GM21529 (cell line): ENCODE measurements around the gene NRDC.
"Not testable (repeated sequence)": the region's sequence is repeated elsewhere in the genome, so short reads cannot be mapped to it uniquely, and the experiment has no call there.

Experiments
- ATAC-seq: cut with Tn5 transposase; IDR thresholded peaks from one replicate; pipeline ENCODE4 v1.9.1; 2021; ENCODE audit not compliant: unreplicated experiment

The NRDC gene

DNA sequence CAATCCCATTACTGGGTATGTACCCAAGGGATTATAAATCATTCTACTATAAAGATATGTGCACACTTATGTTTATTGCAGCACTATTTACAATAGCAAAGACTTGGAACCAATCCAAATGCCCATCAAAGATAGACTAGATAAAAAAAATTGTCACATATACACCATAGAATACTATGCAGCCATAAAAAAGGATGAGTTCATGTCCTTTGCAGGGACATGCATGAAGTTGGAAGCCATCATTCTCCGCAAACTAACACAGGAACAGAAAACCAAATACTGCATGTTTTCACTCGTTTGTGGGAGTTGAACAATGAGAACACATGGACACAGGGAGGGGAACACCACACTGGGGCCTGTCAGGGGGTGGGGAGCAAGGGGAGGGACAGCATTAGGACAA is 16.2 kb upstream of the NRDC start:
- ATAC-seq: not testable (repeated sequence)

DNA sequence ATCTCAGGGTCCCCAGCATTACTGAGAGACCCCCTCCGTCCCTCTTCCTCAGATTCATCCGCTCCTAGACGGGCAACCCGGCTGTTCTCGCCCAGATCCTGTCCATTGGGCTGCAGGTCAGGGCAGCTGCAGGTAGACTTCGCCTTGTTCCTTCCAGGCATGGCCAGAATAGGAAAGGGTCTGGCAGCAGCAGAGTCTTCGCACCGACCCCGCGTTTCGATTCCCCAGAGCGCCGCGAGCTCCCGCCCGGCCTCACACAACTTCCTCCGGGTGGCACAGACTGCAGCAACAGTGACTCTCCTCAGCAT is 265 bp downstream of the NRDC start:
- ATAC-seq: peak; percentile 23

DNA sequence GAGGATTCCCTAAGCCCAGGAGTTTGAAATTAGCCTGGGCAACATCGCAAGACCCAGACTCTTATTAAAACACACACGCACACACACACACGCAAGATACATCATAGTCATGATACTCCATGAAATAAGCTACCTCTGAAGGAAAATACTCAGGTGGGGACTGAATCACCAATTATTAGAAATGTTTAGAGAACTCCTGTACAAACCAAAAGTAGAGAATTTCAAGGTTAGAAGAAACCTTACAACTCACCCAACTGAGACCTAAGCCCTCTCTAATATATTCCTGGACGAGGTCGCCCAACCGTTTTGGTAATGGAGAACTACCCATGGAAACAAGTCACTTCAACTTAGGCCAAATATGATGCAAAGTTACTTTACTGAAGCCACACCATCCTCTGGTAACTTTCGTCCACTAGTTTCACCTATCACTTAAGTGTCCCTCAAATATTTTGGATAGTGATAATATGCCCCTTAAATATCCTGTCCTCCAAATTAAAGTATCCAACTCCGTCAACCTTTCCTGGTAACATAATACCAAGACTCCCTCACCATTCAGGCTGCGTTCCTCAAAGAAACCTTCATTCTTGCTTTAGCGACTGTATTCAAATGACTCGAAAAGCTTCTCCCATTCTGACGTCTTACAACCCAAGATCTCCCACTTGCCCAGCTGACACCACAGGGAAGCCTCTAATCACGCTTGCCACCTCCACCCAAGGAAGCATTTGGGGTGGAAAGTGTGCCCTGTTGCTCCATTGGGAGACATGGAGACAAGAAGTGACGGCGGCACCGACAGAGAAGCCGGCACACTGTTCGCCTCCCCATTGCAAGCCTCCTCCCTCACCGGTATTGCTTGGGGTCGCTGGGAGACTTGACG is 856 bp downstream of the NRDC start:
- no peak for ATAC-seq

DNA sequence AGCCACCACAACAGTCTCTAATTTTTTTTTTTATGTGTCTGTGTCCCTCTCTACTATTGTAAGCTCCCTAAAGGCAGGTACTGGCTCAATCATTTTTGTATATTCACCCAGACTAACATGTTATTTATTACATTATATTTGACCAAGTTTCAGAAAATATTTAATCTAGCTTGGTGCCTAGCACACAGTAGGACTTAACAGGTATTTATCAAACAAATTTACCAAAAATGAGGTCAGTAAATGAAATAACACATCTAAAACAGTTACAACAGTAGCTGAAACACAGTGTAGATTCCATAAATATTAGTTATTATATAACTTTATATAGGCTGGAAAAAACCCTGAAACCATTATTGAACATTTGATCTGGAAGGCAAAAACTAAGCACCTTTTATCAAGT is 2.7 kb downstream of the NRDC start:
- no peak for ATAC-seq

DNA sequence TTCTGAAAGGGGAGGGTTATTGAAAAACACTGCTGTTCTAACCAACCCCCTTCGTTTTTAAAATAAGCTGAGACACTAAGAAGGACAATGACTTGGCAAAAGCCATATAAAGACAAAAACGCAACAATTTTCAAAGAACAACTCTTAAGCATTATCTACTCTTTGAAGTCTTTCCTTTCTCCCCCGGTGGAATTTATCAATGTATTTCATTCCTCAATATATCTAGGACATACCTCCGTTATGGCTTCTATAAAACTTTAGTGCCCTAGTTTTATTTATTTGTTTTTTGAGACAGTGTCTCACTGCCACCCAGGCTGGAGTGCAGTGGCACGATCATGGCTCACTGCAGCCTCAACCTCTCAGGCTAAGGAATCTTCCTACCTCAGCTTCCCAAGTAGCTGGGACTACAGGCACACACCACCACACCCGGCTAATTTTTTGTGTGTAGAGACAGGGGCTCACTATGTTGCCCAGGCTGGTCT is 3.2 kb downstream of the NRDC start:
- ATAC-seq: no peak

DNA sequence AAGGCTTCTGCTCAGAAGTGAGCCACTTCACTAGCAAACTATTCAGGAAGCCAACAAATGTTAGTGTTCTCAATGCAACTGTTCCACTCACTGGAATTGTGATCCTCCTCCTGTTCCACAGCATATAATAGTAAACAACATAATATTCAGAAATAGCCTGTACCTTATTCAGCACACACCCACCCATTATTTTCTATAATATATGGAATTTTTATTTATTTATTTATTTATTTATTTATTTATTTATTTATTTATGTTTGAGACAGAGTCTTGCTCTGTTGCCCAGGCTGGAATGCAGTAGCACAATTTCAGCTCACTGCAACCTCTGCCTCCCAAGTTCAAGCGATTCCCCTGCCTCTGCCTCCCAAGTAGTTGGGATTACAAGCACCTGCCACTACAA is 5.3 kb downstream of the NRDC start:
- ATAC-seq: not testable (repeated sequence)

DNA sequence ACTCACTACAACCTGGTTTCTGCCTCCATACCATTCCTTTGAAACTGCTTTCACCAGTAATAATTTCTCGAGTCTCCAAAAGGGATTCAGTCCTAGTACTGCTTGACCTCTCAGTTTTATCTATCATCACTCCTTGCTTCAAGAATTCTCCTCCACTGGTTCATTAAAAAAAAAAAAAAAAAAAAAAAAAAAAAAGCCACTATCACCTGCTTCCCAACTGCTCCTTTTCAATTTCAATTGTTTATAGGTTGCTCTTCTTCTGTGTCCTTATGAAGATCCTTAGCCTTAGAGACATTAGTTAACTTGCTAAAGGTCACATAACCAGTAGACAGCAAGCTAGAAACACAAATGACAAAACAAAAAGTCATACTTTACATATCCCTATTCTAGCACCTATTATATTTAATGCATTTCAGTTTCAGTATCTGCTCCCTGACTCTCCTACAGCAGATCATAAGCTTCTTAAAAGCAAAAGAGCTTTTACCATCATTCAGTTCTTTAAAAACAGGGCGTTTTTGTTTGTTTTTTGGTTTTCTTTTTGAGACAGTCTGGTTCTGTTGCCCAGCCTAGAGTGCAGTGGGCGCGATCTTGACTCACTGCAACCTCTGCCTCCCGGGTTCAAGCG is 7.1 kb downstream of the NRDC start:
- peak; percentile 49 for ATAC-seq

DNA sequence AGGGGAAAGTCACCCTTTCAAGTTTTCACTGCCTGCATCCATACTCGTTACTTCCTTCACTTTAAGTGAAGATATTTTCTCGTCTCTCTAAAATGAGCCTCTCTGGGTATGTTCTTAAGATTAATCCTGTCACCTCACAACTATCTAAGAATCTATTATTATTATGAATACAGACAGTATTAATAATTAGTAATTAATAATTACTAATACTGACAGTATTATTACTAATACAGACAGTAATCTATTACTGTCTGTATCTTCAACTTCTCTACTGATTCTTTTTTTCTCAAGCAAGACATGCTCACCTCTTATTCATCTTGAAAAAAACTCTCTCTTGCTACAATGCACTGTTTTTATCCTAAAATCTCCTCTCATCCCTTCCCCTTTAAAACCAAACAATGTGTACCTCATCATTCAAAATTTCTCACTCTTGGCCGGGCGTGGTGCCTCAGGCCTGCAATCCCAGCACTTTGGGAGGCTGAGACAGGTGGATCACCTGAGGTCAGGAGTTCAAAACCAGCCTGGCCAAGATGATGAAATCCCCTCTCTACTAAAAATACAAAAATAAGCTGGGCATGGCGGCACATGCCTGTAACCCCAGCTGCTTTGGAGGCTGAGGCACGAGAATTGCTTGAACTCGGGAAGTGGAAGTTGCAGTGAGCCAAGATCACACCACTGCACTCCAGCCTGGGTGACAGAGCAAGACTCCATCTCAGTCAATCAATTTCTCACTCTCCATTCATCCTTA is 7.8 kb downstream of the NRDC start:
- ATAC-seq: no peak

DNA sequence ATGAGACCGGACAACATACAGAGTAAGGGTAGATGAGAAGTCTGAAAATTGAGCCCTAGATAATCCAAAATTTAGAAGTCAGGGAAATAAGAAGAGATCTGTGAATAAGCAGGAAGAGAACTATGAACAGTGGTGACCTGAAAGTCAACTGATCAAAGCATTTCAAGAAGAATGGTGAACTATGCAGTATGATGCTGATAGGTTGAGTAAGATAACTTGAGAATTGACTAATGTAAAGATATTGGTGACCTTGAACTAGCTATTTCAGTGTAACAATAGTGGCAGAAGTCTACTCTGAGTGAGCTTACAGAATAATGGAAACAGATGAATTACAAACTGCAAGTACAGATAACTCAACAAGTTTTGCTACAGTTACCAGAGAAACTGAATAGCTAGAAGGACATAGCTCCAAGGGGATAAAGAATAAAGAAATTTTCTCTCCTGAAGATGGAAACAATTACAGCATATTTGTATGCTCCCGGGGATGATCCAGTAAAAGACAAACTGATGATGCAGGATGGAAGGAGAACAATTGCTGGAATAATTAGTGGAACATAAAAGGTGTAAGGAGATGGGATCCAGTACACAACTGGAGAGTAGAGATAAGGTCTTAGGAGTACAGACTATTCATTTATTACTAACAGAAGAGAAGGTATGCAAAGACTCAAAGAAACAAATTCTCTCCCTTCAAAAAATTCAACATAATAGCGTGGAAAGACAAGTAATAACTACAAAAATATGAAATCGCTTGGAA is 10.9 kb downstream of the NRDC start:
- ATAC-seq: no peak

DNA sequence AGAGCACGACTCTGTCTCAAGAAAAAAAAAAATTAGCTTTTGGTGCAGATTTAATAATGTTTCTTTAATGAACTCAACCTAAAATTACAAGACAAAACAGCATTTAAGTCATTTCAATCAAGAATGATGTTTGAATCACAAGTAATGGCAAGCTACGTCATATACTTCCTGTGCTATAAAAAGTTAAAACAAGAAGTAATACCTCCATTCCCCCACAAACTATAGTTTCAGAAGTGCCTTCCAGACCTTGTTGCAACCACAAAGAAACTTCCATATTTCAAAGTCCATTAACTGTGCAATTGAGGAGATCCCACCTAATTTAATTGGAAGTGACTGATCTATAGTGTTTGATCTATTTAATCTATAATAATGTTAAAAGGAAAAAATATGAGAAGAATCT is 15.1 kb downstream of the NRDC start:
- peak; percentile 76 for ATAC-seq

DNA sequence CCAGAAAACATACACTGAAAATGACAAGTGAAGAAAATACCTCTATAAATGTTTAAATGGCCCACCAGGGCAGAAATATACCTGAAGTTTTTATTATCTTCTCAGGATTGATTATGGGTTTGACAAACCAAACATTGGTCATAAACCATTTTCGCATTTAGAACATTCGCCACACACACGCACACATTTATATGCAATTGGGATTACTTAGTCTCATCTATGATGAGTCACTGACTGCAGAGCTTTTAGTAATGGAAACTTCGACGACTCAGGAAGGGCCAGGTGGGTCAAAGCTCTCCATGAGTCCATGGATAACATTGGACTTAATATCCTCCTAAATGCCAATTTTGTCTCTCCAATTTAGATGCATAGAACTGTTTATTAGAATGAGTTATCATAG is 16.9 kb downstream of the NRDC start:
- ATAC-seq: no peak

DNA sequence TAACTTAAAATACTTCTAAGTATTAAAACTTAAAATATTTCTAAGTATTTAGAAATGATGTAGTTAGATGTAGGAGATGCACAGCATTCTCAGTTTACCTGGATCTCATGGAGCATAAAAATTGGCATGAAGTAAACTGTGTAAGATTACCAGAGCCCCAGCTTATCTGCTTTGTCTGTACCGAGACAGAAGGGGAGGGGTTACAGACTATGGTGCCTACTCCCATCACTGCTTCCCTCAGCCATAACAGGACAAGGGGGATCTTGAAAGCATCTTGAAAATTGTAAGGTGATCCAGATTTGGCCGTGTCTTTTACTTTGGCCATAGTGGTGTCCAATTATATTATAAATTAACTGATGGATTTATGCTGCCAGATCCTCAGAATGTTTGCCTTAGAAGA is 18.8 kb downstream of the NRDC start:
- no peak for ATAC-seq

DNA sequence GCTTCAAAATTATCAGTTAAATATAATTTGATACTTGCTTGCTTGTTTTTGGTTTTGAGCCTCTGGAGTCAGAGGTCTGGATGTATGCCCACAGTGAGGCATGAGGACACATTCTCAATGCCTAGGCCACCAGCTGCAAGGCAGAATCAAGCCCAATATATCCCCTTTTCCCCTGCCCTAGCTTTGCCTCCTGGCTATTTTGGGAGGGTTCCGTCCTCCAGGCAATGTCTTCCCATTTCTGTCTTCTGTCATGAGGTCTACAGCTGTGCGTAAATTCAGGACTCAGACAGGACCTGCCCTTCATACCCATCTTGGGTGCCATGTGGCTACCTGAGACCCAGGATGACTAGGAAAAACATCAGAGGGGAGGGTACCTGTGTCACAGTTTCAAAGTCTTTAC is 19.2 kb downstream of the NRDC start:
- ATAC-seq: no peak

DNA sequence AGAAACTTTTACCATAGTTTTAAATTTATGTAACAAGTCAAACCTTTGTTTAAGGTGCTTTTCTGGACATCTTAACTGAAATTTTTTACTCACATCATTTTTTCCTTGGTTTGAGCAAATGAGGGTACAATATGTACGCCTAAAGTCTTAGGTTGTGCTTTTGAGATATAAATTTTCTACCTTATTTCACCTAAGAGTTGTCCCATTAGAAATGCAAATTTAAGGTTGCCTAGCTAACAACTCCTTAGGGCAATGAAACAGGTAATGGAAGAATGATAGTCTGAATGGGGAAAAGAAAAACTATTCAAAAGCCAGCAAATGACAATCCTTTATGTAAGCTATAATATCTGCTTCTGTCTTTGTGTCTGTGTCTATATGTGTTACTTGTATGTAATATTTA is 19.6 kb downstream of the NRDC start:
- ATAC-seq: no peak

DNA sequence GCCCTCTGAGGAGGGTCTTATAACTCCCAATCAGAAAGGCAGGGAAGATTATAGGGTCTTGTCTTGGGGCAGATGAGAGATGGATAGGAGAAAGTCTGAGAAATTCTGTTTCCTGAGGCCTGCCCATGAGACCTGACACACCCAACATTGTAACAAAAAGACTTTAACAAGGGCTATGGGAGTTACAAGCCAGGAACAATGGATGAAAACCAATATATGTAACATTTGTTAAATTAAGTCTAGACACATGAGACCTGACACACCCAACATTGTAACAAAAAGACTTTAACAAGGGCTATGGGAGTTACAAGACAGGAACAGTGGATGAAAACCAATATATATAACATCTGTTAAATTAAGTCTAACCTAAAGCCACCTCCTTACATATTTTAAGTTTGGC is 21.8 kb downstream of the NRDC start:
- no peak for ATAC-seq

DNA sequence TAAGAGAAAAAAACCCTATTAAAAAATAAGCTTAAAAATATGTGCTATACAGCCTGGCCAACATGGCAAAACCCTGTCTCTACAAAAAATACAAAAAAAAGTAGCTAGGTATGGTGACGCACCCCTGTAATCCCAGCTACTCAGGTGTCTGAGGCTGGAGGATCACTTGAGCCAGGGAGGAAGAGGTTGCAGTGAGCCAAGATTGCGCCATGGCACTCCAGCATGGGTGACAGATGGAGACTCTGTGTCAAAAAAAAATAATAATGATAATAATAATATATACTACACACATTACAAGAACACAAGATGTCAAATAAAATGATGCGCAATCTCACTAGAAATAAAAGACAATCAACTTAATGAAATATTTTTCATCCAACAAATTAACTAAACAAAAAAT is 22.9 kb downstream of the NRDC start:
- ATAC-seq: no peak

DNA sequence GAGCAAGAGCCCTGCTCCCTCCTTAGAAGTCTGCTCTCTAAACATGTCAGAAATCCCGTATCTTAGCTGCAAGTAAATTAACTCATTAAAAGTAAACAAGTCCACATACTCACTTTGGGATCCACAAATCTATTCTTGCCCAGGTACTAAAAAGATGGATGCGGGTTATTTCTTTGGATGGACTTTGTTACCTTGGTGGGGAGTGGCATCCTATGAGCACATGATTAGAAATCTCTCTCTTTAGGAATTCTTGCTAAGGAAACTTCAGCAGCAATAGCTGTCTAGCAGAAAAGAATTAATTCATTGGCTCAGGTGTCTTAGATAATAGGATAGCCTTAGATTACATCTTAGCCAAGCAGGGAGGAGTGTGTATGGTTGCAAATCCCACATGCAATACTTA is 25.2 kb downstream of the NRDC start:
- ATAC-seq: no peak

DNA sequence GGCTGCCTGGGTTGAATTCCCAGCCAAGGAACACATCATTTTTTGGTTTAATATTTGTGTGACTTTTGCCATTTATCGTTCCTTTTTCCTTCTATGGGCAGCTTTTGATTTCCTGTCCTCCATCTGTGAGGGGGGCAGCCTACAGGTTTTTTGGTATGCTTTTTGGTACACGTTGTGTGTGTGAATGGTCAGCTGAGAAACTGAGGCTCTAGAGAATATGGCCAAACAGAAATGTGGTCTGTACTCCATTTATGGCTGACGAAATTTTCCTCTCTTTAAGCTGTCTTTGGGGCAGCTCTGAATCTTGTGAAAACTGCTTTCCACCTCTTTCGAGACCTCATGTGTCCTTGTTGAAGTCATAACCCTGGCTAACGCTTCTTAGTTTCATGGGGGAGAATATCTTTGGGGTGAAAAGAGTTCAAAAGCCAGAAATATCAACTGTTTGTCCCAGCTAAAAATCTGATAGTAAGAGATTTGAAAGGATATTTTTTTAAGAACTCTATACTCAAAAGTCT is 26.6 kb downstream of the NRDC start:
- ATAC-seq: no peak

DNA sequence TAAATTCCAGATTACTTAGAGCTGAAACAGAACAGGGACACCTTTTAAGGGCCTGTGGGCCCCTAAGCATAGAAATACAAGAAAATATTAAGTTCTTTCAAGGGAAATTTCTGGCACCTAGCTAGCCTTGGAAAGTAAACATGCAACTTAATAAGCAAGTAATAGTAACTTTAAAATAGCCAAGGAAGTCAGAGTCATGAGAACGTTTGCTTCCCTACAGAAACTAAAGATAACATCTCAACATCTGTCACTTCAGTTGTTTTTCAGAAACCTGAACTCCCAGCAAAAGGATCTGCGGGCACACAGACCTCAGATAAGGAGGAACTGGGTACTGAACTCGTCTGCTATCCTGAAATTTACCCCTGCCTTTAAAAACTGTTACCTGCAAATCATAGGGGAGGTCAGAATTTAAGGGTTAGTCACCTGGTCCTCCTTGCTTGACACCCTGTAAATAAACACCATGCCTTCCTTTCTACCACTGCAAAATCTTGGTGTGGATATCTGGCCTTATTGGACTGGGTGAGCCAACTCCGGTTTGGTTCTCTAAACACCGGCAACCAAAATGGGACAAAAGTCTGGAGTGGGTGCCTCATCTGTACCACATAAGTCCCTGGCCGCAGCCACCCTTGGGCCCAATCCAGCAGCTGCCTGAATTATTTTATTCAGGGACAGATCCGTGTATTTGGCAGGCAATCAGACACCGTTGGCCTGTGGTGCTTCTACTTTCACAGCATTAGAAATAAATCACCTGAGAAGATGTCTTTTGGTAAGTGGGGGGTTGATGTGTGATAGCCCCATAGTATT is 27.9 kb downstream of the NRDC start:
- no peak for ATAC-seq

DNA sequence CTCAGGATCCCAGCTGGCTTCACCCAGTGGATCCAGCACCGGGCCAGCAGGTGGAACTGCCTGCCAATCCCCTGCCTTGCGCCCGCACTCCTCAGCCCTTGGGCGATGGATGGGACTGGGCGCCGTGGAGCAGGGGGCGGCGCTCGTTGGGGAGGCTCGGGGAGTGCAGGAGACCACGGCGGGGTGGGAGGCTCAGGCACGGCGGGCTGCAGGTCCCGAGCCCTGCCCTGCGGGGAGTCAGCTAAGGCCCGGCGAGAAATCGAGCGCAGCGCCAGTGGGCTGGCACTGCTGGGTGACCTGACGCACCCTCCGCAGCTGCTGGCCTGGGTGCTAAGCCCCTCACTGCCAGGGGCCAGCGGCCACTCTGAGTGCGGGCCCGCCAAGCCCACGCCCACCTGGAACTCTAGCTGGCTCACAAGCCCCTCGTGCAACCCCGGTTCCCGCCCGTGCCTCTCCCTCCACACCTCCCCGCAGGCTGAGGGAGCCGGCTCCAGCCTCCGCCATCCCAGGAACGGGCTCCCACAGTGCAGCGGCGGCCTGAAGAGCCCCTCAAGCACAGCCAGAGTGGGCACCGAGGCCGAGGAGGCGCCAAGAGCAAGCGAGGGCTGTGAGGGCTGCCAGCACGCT is 31.1 kb downstream of the NRDC start:
- ATAC-seq: no peak
